ENCODE data around the gene TBX15. TPM values are rescaled to one million over a fixed set of nuclear protein-coding genes. Genes with fewer than 3 reads are reported as not detected.

The TBX15 gene
- total RNA-seq, 1 experiment from 2014 or later = 9.7 TPM

DNA sequence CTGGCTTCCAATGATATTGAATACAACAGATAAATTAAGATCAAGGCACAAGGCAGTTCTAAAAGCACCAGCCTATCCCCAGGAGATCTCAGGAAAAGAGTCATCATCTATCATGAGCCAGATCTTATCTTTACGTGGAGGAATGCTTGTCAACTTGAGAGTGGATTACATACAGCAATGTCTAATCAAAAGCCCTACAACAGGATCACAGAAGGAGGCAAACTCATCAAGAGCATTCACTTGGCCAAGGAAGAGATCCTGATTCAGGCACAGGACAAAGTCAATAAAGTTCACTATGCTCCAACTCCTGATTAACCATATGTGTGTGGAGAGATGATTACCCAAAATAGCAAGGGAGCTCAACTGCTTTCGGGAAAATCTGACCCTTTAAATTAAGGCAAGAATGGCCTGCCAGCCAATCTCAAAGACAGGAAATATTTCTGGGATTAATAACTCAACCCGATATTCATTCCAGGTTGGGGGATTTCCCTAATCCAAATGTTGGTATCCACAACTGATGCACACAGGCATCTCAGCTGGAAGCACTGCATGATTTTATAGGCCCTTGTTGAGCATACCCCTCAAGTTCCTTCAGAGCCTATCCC, 33.7 kb downstream of the TBX15 start:
- Histone ChIP-seq H3K9me3 (no peaks in the 10 kb centered on the region), H3K27me3 (no peaks in the 10 kb centered on the region), H3K36me3 (peaks cover 29% of the 10 kb centered on the region), H3K4me3 (no peak overlapping the region)
- DNase-seq = no peak

DNA sequence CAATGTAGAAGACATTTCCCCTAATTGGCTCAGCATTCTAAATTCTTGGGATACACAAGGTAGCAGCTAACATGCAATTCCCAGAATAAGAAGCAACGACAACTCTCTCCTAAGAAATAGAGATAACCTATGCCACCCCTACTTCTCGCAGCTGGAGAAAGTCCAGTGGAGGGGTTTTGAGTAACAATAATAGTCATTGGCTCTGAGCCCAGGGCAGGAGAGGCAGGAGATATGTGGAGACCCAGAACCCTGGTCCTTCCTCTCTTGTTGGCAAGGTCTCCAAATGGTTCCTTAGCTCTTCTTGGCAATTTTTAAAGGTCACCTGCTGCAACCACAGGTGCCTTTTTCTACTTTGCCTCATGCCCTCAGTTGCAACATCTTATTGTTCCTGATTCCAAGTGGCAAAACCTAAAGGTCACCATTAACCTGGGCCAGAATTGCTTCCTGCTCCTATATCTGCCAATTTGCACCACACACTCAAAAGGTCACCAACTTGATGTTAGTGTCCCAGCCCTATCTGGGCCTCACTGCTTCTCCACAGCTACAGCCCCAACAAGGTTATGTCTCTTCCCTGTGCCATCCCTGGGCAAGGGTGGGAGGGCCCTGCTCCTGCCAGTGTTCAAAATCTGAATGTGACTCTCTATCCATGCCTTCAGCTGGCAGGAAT, 36.7 kb downstream of the TBX15 start:
- no peak overlapping the region for H3K4me3 ChIP-seq
- peaks cover 20% of the 10 kb centered on the region for H3K36me3 ChIP-seq
- no peaks in the 10 kb centered on the region for H3K9me3 ChIP-seq
- no peak for DNase-seq
- no peaks in the 10 kb centered on the region for H3K27me3 ChIP-seq

DNA sequence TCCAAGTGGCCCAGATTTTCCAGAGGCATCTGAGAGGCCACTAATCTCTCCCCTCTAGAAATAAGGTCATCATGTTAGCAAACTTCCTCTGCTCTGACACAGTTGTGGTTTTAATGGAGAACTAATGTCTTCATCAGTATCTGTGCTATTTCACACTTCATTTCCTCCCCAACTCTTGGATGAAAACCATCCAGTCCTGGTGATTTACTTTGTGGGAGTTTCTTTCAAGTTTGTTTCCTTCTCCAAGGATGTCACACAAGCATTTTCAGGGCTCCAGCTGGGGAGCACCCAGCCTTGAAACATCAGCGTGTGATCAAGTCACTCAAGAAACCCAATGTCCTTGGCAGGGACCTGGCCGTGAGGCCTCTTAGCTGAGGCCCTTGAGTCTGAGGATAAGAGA, 38.8 kb downstream of the TBX15 start:
- peaks cover 10% of the 10 kb centered on the region for H3K36me3 ChIP-seq
- no peak overlapping the region for H3K4me3 ChIP-seq
- H3K27me3 ChIP-seq = no peaks in the 10 kb centered on the region
- DNase-seq = no peak
- no peaks in the 10 kb centered on the region for H3K9me3 ChIP-seq

DNA sequence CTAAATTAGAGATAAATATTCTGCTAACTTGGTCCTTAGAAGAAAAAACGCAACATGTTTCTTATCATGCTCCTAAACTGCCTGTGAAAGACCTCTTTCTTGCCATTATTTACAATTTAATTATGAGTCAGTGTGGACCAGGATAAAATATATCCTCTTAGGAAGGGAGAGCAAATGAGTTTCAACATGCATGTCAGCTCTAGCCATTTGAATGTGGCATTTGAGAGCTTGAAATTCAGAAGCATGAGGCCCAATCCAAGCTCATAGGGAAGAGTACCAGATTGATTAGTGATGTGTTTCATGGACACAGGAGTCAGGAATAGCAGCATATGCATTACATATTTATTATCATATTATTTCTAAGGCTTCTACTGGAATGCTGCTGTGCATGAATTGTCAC, 39.3 kb downstream of the TBX15 start:
- Histone ChIP-seq H3K36me3 (peaks cover 10% of the 10 kb centered on the region), H3K4me3 (no peak overlapping the region), H3K9me3 (no peaks in the 10 kb centered on the region), H3K27me3 (no peaks in the 10 kb centered on the region)
- no peak for DNase-seq

DNA sequence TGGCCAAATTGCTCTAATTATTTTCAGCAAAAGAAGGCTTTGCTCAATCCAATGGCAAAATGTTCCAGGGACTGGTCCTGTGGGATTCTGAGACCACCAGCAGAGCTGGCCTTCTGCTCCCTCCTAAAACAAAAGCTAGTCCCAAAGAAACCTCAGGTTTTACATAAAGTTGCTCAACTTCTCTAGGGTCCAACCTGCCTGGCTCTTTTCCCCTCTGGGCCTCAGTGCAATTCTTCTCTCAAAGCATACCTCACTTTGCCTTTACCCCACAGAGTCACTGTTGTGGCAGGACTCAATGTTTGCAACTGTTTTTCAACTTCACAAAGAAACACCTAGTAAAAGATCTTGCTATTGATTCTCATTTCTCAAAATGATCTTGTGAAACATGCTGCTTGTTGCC, 39.8 kb downstream of the TBX15 start:
- Histone ChIP-seq H3K9me3 (no peaks in the 10 kb centered on the region), H3K4me3 (no peak overlapping the region), H3K36me3 (peaks cover 14% of the 10 kb centered on the region), H3K27me3 (no peaks in the 10 kb centered on the region)
- DNase-seq = no peak

DNA sequence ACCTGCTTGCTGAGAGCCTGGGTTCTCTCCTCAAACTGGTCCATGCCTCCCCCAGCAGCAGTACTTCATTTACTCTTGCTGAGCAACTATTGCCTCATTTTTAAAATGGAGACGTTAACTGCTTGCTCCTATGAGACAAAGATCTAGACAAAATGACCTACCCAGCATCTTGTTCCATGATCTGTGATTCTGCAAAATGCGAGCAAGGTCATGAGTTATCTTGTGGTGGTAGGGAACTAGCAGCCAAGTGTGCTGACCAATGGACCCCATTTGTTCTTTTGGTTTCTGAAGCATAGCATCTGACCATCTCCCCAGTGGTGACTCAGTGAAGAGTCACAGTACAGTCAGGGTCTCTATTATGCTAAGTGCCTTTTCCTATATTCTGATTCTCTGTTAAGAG, 40.4 kb downstream of the TBX15 start:
- H3K36me3 ChIP-seq = peaks cover 20% of the 10 kb centered on the region
- peak; percentile 76 for DNase-seq
- H3K27me3 ChIP-seq = no peaks in the 10 kb centered on the region
- no peaks in the 10 kb centered on the region for H3K9me3 ChIP-seq
- no peak overlapping the region for H3K4me3 ChIP-seq

DNA sequence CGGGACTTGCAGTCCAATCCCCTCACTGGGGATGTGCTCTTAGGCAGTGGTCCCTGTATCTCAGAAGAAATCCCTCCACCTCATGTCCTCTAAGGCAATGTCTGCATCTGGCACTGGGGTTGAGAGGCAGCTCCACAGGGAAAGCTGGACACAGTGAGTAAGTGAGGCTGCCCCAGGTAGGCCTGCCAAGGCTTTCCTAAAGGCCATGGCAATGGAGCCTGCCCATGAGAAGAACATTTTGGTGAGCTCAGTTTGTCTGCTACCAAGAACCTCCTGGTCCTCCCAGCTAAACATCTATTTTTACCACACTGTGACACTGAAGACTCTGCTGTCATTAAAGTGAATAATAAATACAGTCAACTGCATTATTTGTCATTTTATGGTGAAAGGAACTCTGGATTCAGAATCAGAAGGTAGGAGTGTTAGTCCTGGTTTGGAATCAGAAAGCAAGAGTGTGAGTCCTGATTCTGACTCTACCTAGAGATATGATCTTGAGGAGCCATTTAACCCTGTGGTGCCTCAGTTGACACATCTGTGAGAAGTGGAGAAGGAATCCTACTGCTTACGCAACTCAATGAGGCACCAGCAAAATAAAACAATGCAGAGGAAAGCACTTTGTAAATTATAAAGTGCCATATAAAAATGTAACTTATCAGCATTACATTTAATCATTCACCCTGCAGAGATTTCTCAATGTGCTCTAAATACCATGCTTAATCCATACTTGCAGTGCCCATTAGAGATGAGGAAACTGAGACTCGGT, 41.0 kb downstream of the TBX15 start:
- Histone ChIP-seq H3K36me3 (peaks cover 26% of the 10 kb centered on the region), H3K27me3 (no peaks in the 10 kb centered on the region), H3K4me3 (no peak overlapping the region), H3K9me3 (no peaks in the 10 kb centered on the region)
- DNase-seq = no peak

DNA sequence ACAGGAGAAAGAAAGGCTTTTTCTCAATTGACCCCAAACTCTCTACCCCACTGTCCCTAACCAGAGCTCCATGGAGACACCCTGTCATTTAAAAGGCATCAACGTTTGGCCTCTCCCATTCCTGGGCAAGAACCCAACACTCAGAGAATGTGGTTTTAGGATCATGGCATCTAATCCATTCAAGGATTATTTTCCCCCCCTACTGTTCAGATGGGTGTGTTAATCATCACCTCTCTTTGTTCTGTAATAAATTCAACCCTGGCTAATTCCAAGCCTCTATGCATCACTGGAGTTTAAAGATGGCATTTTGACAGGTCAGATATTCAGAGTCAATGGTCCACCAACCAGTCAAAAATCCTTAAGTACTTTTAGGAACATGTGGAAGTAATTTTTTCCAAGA, 42.7 kb downstream of the TBX15 start:
- Histone ChIP-seq H3K36me3 (peaks cover 38% of the 10 kb centered on the region), H3K27me3 (no peaks in the 10 kb centered on the region), H3K4me3 (no peak overlapping the region), H3K9me3 (no peaks in the 10 kb centered on the region)
- DNase-seq = peak; percentile 71

DNA sequence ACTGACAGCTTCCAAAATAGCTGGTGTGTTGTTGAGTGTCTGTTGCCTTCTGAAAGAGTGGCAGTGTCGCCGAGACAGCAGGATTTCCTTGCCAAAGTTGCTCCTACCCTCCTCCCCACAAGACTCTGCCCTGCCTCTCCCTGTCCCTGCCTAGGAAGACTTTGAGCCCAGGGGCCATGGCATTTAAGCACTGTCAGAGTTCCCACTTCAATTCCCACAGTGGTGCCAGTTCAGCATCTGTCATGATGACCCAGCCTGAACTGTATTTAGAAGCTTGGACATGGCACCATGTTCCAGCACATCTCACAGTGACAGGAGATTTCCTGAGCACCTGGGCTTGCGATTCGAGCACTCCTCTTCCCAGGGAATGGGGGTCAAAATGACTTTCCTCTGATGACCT, 43.6 kb downstream of the TBX15 start:
- DNase-seq = no peak

DNA sequence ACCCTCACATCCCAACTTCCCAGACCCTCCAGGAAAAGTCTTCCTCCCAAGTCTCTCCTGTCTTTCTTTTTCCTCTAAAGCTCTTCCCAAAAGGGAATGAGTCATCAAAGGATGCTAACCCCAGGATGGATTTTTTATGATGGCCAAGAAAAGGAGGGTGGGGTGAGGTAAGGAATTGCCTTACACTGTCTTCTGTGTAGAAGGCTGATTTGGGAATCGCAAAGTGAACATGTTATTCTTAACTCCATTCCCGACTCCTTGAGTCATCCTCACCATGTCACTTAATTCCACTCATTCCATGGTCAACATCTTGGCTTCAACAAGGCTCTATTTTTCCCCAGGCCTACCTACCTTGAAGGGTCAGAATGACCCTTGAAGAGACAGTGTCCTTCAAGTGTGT, 44.0 kb downstream of the TBX15 start:
- Histone ChIP-seq H3K4me3 (no peak overlapping the region), H3K36me3 (peaks cover 36% of the 10 kb centered on the region), H3K9me3 (no peaks in the 10 kb centered on the region), H3K27me3 (no peaks in the 10 kb centered on the region)
- DNase-seq = peak; percentile 31

More for the DNA sequence above, 43.6 kb downstream of the TBX15 start:
- Histone ChIP-seq H3K36me3 (peaks cover 36% of the 10 kb centered on the region), H3K4me3 (no peak overlapping the region), H3K9me3 (no peaks in the 10 kb centered on the region), H3K27me3 (no peaks in the 10 kb centered on the region)

DNA sequence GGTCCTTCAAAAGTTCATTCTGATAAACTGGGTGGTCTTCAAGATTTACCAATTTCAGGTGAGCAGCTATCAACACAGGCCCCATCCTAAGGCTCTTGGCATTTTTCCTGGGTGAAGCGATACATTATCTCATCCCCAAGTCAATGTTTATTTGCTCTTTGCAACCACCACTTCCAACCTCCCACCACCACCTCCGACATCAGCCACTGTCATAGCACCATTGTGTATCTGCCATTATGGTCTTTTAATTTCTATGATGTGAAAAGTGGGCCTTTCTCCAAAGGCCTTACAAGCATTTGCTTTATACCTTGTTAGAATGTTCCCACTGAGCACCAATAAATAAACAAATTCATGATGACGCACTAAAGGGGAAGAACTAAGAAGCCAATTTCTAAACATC, 47.2 kb downstream of the TBX15 start:
- no peaks in the 10 kb centered on the region for H3K9me3 ChIP-seq
- H3K4me3 ChIP-seq = no peak overlapping the region
- no peak for DNase-seq
- no peaks in the 10 kb centered on the region for H3K27me3 ChIP-seq
- peaks cover 40% of the 10 kb centered on the region for H3K36me3 ChIP-seq

DNA sequence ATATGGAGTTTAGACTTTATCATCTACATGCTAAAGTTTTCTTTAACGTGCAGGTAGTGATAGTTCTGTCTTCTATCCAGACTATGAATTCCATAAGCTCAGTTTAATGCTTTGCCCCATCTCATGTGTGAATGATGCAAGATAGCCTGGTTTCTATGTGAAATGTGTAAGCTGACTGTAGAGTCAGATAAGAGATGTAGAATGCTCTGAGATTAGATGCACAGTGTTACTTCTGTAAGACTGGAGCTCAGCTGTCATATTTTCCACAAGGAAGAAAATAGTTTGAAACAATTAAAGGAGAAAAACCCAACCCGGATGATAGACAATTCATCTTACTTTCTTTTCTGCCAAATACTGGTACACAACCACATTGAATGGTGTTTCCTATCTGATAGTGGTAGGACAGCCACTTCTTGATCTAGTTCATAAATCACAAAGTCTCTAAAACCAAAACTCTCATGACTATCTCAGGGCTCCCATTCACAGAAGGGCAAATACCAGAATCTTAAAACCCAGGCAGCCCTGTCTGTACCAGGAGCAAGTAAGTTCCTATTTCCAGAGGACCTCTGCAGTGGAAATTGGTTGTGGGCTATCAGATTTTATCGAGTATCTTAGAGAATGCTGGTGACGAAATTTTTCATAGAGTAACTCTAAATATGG, 50.6 kb downstream of the TBX15 start:
- no peaks in the 10 kb centered on the region for H3K9me3 ChIP-seq
- H3K27me3 ChIP-seq = no peaks in the 10 kb centered on the region
- DNase-seq = no peak
- H3K36me3 ChIP-seq = peaks cover 27% of the 10 kb centered on the region
- no peak overlapping the region for H3K4me3 ChIP-seq

DNA sequence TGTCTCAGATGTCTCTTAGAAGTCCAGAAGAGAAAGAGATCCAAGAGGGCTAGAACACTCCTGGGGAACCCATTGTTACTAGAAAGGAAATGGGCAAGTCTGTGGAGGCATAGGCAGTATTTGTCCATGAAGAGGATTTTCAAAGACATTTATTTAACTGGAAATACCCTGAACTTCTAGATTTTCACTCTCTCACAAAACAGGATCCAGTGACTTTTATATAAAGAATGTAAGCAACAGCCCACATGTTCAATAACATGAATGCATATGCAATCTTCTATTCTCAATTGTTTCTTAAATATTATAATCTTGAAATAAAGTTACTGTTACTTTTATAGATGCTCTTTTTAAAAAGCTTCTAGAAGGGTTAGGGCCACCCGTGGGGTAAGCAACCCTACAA, 53.4 kb downstream of the TBX15 start:
- H3K27me3 ChIP-seq = no peaks in the 10 kb centered on the region
- H3K9me3 ChIP-seq = no peaks in the 10 kb centered on the region
- no peak overlapping the region for H3K4me3 ChIP-seq
- H3K36me3 ChIP-seq = peaks cover 29% of the 10 kb centered on the region
- no peak for DNase-seq

DNA sequence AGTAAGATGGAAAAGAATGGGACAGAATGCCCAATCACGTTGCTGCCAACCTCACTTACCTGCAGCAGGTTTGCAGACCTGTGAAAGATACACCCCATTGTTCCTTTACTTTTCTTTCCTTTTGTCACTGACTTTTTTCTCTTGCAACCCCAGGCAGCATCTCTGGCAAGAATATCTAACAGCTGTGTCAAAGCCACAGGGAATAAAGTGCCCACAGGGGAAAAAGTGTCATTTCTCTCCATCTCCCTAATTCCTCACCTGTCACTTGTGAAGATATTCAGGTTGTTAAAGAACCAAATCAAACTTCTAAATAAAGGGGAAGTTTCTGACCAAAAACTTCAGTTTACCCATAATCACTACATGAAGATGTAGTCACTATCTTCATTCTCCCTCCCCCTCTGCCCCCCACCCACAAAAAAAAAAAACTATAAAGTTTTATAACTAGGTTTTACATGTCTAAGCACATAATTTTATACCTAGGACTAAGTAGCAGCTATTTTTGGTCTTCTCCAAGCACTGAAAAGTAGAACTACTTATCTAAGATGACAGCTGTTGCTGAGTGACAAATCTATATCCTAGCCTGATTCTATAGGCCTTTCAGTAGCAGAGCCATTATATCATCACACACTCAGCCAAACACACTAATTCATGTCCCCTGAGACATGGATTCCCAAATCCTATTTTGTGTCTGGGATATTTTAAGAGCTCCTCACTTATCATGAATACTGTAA, 54.9 kb downstream of the TBX15 start:
- Histone ChIP-seq H3K9me3 (no peaks in the 10 kb centered on the region), H3K4me3 (no peak overlapping the region), H3K36me3 (peaks cover 36% of the 10 kb centered on the region), H3K27me3 (no peaks in the 10 kb centered on the region)
- no peak for DNase-seq

DNA sequence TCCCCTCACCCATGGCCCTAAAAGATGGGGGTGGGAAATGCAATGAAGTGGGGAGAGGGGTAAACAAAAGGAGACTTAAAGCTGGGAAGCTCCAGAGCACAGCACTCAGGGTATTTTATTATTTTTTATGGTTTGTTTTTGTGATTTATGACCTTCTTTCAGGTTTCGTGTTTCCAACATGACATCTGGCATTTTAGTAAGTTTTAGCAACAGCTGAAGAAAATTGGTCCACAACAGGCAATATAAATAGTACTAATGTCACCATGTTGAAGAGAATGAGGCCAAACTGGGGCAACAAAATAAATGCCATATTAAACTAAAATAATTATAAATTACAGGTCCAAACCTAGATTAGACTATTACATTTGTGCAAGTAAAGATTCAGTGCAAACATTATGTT, 56.3 kb downstream of the TBX15 start:
- H3K4me3 ChIP-seq = no peak overlapping the region
- H3K27me3 ChIP-seq = no peaks in the 10 kb centered on the region
- H3K36me3 ChIP-seq = peaks cover 40% of the 10 kb centered on the region
- no peak for DNase-seq
- no peaks in the 10 kb centered on the region for H3K9me3 ChIP-seq

DNA sequence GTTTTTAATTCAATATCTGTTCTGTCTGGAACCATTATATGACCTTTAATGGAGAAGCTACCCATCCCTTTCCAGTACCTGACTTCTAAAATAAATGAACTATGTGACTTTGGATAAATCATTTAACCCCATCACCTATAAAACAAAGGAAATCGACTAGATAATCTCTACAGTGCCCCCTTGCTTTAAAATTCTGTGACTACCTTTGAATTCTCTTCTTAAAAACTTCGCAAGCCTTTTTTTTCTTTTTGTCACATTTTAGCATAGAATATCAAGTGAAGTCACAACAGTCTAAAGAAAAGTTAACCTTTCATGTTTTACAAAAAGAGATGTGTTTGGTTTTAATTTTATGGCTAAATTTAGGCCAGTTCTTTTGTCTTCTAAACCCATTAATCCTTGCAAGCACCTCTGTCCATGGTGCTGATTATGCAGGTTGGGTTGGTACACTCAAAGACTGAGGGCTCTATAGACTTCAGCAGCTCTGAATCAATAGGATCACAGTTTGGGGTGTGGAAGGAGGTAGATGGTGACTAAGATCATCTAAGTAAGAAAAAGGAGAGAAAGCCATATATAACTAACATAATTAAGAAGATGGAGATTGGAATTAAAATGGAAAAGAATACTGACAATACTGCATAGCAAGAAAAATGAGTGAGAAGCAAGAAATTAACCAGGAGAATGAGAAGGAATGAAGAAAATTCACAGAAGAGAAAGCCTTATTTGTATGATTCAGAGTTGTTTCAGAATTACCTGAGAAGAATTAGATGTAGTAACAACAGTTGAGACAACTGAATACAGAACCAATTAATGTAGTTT, 59.2 kb downstream of the TBX15 start:
- H3K4me3 ChIP-seq = no peak overlapping the region
- H3K9me3 ChIP-seq = no peaks in the 10 kb centered on the region
- no peak for DNase-seq
- H3K36me3 ChIP-seq = peaks cover 70% of the 10 kb centered on the region
- H3K27me3 ChIP-seq = no peaks in the 10 kb centered on the region

All from MG63 (cell line).